ENCODE measurements around the gene CACNA1E. TPM values are rescaled to one million over a fixed set of nuclear protein-coding genes. Genes with fewer than 3 reads are reported as not detected.

CACNA1E gene
- total RNA-seq, 1 experiment from 2014 or later, result 0.05 TPM

DNA sequence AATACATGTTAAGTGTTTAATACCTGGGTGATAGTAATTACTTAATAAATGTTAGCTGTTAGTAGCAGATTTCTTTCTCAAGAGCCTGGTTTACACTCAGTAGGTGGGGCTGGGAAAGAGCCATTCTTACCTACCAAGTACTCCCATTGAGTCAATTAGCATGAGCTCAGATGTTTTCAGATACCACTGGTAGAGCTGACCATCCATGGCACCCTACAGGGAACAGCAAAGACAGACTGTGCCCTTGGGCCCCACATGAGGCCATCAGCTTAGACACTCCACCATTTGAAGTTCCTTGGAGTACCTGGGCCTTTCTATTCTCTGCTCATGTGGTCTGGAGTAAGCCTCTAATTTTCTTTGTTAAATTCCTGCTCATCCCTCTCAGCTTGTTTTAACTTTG is 179.3 kb downstream of the CACNA1E start:
- H3K27me3 Mint-ChIP-seq (ENCODE audit: insufficient read depth, unreplicated experiment), result no peaks in the 10 kb centered on the region
- H3K4me1 Mint-ChIP-seq (ENCODE audit: insufficient read depth, unreplicated experiment), result no peaks in the 10 kb centered on the region
- no peak overlapping the region for H3K4me3 Mint-ChIP-seq (ENCODE audit: unreplicated experiment)
- TF ChIP-seq, protein P1, sequence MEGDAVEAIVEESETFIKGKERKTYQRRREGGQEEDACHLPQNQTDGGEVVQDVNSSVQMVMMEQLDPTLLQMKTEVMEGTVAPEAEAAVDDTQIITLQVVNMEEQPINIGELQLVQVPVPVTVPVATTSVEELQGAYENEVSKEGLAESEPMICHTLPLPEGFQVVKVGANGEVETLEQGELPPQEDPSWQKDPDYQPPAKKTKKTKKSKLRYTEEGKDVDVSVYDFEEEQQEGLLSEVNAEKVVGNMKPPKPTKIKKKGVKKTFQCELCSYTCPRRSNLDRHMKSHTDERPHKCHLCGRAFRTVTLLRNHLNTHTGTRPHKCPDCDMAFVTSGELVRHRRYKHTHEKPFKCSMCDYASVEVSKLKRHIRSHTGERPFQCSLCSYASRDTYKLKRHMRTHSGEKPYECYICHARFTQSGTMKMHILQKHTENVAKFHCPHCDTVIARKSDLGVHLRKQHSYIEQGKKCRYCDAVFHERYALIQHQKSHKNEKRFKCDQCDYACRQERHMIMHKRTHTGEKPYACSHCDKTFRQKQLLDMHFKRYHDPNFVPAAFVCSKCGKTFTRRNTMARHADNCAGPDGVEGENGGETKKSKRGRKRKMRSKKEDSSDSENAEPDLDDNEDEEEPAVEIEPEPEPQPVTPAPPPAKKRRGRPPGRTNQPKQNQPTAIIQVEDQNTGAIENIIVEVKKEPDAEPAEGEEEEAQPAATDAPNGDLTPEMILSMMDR (IDR thresholded peaks at IDR 0.05; ENCODE audit: unreplicated experiment), result no peak
- no peaks in the 10 kb centered on the region for H3K36me3 Mint-ChIP-seq (ENCODE audit: insufficient read depth, unreplicated experiment)
- H3K9me3 Mint-ChIP-seq (ENCODE audit: unreplicated experiment), result no peaks in the 10 kb centered on the region
- BruUV-seq (replicated peaks), result no TSS peak
- intact Hi-C loops (cut with micrococcal nuclease), result no loop called here
- no peak for DNase-seq (ENCODE audit: unreplicated experiment)
- CTCF ChIA-PET, result interaction anchor here (0.9 to 1.4 kb wide), 5 partner anchors 12 to 417 kb away, joined by 3 to 5 read pairs (median 3); no protein-coding TSS in a partner anchor
- H3K27ac Mint-ChIP-seq (ENCODE audit: low read depth, unreplicated experiment), result no peak overlapping the region
- POLR2A ChIA-PET, result no interaction called here

DNA sequence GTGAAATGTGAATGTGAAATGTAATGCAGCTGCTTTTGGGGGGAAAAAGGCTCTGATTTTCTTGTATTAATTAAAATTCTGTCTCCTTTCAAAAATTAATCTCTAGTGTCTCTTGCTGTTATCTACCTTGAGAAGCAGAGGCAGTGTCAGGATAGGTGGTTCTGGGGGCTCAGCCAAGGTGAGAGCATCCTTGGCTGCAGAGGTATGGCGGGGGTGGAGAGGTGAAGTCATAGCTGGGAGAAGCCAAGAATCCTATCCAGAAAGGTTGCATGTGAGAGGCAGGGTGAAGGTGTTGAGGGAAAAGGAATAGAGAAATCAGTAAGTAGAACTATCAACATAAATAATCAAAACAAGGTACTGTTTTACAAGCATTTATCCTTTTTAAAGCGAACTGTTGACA is 181.2 kb downstream of the CACNA1E start:
- no peak overlapping the region for H3K4me3 Mint-ChIP-seq (ENCODE audit: unreplicated experiment)
- no peak for DNase-seq (ENCODE audit: unreplicated experiment)
- intact Hi-C loops (cut with micrococcal nuclease), result no loop called here
- TF ChIP-seq, protein P1 (IDR thresholded peaks at IDR 0.05; ENCODE audit: unreplicated experiment), result no peak
- no peaks in the 10 kb centered on the region for H3K27me3 Mint-ChIP-seq (ENCODE audit: insufficient read depth, unreplicated experiment)
- CTCF ChIA-PET, result interaction anchor here (0.6 to 0.7 kb wide), 2 partner anchors 11 to 194 kb away, joined by 3 read pairs; no protein-coding TSS in a partner anchor
- POLR2A ChIA-PET, result interaction anchor here (1.4 kb wide), 1 partner anchor 12 kb away, joined by 3 read pairs; no protein-coding TSS in a partner anchor
- H3K4me1 Mint-ChIP-seq (ENCODE audit: insufficient read depth, unreplicated experiment), result peaks cover 6% of the 10 kb centered on the region
- no TSS peak for BruUV-seq (replicated peaks)
- no peaks in the 10 kb centered on the region for H3K36me3 Mint-ChIP-seq (ENCODE audit: insufficient read depth, unreplicated experiment)
- H3K9me3 Mint-ChIP-seq (ENCODE audit: unreplicated experiment), result no peaks in the 10 kb centered on the region
- no peak overlapping the region for H3K27ac Mint-ChIP-seq (ENCODE audit: low read depth, unreplicated experiment)

DNA sequence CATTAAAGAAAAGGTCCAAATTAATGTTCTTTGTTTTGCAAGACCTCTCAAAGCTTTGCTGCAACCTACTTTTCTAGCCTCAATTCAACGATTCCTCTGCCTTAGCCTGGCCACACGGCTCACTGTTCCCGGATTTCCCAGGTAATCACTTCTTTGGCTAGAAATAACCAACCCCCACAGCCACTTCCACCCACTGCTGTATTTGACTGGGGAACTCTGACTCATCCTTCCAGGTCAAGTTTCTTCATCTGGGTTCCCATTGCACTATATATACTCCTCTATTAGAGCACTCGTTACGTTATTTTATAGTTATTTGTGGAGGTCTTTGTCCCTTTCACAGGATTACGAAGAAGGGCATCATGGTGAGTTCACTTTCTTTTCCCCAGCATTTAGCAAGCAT is 185.9 kb downstream of the CACNA1E start:
- no TSS peak for BruUV-seq (replicated peaks)
- Mint-ChIP-seq H3K4me3 (ENCODE audit: unreplicated experiment) (no peak overlapping the region), H3K27me3 (ENCODE audit: insufficient read depth, unreplicated experiment) (no peaks in the 10 kb centered on the region), H3K27ac (ENCODE audit: low read depth, unreplicated experiment) (no peak overlapping the region), H3K4me1 (ENCODE audit: insufficient read depth, unreplicated experiment) (peaks cover 8% of the 10 kb centered on the region), H3K9me3 (ENCODE audit: unreplicated experiment) (peaks cover 7% of the 10 kb centered on the region), H3K36me3 (ENCODE audit: insufficient read depth, unreplicated experiment) (no peaks in the 10 kb centered on the region)
- CTCF ChIA-PET, result interaction anchor here (0.8 to 1.0 kb wide), 3 partner anchors 92 to 248 kb away, joined by 3 to 4 read pairs (median 4); no protein-coding TSS in a partner anchor
- peak; percentile 86 for DNase-seq (ENCODE audit: unreplicated experiment)
- POLR2A ChIA-PET, result no interaction called here
- intact Hi-C loops (cut with micrococcal nuclease), result no loop called here
- TF ChIP-seq, protein P1 (IDR thresholded peaks at IDR 0.05; ENCODE audit: unreplicated experiment), result no peak

DNA sequence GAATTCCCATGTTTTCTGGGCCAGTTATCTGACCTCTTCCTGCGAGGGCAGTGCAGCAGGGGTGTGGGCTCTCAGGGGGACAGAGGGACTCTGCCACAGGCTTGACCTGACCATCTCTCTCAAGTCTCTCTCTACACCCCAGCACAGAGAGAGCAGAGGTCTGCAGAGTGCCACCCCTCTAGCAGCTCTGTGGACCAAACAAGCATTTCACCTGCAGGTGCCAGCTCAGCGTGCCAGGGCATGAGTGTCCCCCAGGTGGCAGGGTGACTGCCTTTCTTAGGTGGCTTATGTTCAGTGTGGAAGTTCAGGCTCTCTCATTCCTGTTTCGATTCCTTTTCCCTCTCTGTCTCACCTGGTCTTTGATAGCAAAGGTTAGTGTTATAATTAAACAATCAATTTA is 191.3 kb downstream of the CACNA1E start:
- intact Hi-C loops (cut with micrococcal nuclease), result no loop called here
- Mint-ChIP-seq H3K27me3 (ENCODE audit: insufficient read depth, unreplicated experiment) (peaks cover 12% of the 10 kb centered on the region), H3K9me3 (ENCODE audit: unreplicated experiment) (peaks cover 7% of the 10 kb centered on the region), H3K27ac (ENCODE audit: low read depth, unreplicated experiment) (no peak overlapping the region), H3K4me3 (ENCODE audit: unreplicated experiment) (no peak overlapping the region), H3K36me3 (ENCODE audit: insufficient read depth, unreplicated experiment) (no peaks in the 10 kb centered on the region), H3K4me1 (ENCODE audit: insufficient read depth, unreplicated experiment) (peaks cover under 1% of the 10 kb centered on the region)
- ChIA-PET CTCF (interaction anchor here (1.0 to 6.4 kb wide), 7 partner anchors 12 to 263 kb away, joined by 3 to 103 read pairs (median 4); no protein-coding TSS in a partner anchor), POLR2A (no interaction called here)
- BruUV-seq (replicated peaks), result no TSS peak
- TF ChIP-seq, protein P1 (IDR thresholded peaks at IDR 0.05; ENCODE audit: unreplicated experiment), result no peak
- no peak for DNase-seq (ENCODE audit: unreplicated experiment)

All from MCF 10A (cell line).